Measurements from ENCODE around the gene HBS1L.
"Not testable (repeated sequence)": the region's sequence is repeated elsewhere in the genome, so short reads cannot be mapped to it uniquely, and the experiment has no call there.

The HBS1L gene

GRCh38 chr6:135073756-135074393 lies 19.3 kb upstream of the HBS1L start:
- DNase-seq, result no peak

GRCh38 chr6:135073217-135073616 lies 18.6 kb upstream of the HBS1L start:
- no peak for DNase-seq

GRCh38 chr6:135072753-135073152 lies 18.1 kb upstream of the HBS1L start:
- no peak for DNase-seq

- DNase-seq, result no peak
Observed at GRCh38 chr6:135071541-135071940, 16.9 kb upstream of the HBS1L start.

GRCh38 chr6:135067911-135068310 lies 13.3 kb upstream of the HBS1L start:
- no peak for DNase-seq

GRCh38 chr6:135066806-135067205 lies 12.2 kb upstream of the HBS1L start:
- DNase-seq, result no peak

GRCh38 chr6:135066397-135066796 lies 11.8 kb upstream of the HBS1L start:
- DNase-seq, result no peak

GRCh38 chr6:135064586-135064985 lies 10.0 kb upstream of the HBS1L start:
- DNase-seq, result no peak

GRCh38 chr6:135063926-135064325 lies 9.3 kb upstream of the HBS1L start:
- DNase-seq, result no peak

GRCh38 chr6:135062735-135063134 lies 8.1 kb upstream of the HBS1L start:
- DNase-seq, result no peak

GRCh38 chr6:135060076-135060475 lies 5.5 kb upstream of the HBS1L start:
- no peak for DNase-seq

- not testable (repeated sequence) for DNase-seq
Observed at GRCh38 chr6:135058299-135058698, 3.7 kb upstream of the HBS1L start.

GRCh38 chr6:135056632-135057031 lies 2.0 kb upstream of the HBS1L start:
- no peak for DNase-seq

GRCh38 chr6:135054226-135054568 lies 425 bp downstream of the HBS1L start:
- peak; percentile 1 for DNase-seq

- no peak for DNase-seq
Observed at GRCh38 chr6:135053406-135053805, 1.2 kb downstream of the HBS1L start.

- no peak for DNase-seq
Observed at GRCh38 chr6:135052939-135053338, 1.7 kb downstream of the HBS1L start.

GRCh38 chr6:135048915-135049314 lies 5.7 kb downstream of the HBS1L start:
- DNase-seq, result no peak

- DNase-seq, result no peak
Observed at GRCh38 chr6:135047336-135047735, 7.3 kb downstream of the HBS1L start.

GRCh38 chr6:135046912-135047311 lies 7.7 kb downstream of the HBS1L start:
- no peak for DNase-seq

- DNase-seq, result no peak
Observed at GRCh38 chr6:135044639-135045038, 10.0 kb downstream of the HBS1L start.

- DNase-seq, result no peak
Observed at GRCh38 chr6:135043846-135044245, 10.8 kb downstream of the HBS1L start.

- DNase-seq, result no peak
Observed at GRCh38 chr6:135043364-135043763, 11.3 kb downstream of the HBS1L start.

GRCh38 chr6:135038335-135038734 lies 16.3 kb downstream of the HBS1L start:
- no peak for DNase-seq

GRCh38 chr6:135037541-135037940 lies 17.1 kb downstream of the HBS1L start:
- DNase-seq, result no peak

GRCh38 chr6:135036731-135037420 lies 17.7 kb downstream of the HBS1L start:
- DNase-seq, result no peak

Measured in T-helper 9 cell (primary cell).